ENCODE measurements around the gene TBCD.

DNA sequence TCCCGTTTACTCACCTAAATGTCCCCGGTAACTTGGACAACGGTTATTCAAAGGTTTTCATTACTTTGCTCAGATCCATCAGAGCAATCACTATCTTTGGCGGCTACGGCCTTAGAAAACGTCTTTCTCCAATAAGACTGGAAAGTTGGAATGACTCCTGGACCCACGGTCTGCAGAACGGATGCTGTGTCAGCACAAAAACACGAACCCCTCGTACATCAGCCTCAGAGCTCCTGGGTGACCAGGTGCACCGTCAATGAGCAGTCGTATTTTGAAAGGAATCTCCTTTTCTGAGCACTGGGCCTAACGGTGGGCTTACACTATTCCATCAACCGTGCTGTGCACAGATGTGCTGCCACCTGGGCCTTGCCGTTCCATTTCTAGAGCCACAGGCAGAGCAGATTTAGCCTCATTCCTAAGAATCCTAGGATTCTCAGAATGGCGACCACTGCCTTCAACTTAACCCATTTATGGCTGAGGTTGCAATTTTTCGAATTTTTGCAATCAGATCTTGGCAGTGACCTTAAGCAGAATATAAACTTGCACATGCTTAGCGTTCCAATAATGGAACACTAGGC is 198.7 kb downstream of the TBCD start:
- no peak for TF ChIP-seq POLR2A (IDR thresholded peaks at IDR 0.05; ENCODE audit: extremely low read depth, insufficient read length)
- TF ChIP-seq, protein P1, sequence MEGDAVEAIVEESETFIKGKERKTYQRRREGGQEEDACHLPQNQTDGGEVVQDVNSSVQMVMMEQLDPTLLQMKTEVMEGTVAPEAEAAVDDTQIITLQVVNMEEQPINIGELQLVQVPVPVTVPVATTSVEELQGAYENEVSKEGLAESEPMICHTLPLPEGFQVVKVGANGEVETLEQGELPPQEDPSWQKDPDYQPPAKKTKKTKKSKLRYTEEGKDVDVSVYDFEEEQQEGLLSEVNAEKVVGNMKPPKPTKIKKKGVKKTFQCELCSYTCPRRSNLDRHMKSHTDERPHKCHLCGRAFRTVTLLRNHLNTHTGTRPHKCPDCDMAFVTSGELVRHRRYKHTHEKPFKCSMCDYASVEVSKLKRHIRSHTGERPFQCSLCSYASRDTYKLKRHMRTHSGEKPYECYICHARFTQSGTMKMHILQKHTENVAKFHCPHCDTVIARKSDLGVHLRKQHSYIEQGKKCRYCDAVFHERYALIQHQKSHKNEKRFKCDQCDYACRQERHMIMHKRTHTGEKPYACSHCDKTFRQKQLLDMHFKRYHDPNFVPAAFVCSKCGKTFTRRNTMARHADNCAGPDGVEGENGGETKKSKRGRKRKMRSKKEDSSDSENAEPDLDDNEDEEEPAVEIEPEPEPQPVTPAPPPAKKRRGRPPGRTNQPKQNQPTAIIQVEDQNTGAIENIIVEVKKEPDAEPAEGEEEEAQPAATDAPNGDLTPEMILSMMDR (IDR thresholded peaks at IDR 0.05; ENCODE audit: low read depth, low read length): no peak
- TF ChIP-seq MAX (IDR thresholded peaks at IDR 0.05; ENCODE audit: low read depth, low read length): no peak
- no peak for TF ChIP-seq MYC (IDR thresholded peaks at IDR 0.05; ENCODE audit: low read depth, low read length)

Measured in NB4 (cell line).